Activated CD8-positive, alpha-beta memory T cell treated with anti-CD3 and anti-CD28 coated beads, Interleukin-2, amount 50 U/mL, for 48 hours (primary cell): ENCODE data around the gene DLG3.
"Not testable (repeated sequence)": the region's sequence is repeated elsewhere in the genome, so short reads cannot be mapped to it uniquely, and the experiment has no call there.

ENCODE experiments used
- DNase-seq: peaks from one replicate; pipeline ENCODE4 v3.0.0-alpha.2; 2020

DLG3 gene

GRCh38 chrX:70444326-70444945 lies at the start of gene DLG3:
Gene DLG3 (plus strand): TSS chrX:70444835. CDS start chrX:70445202, 367 bp downstream.
- peak; percentile 63 for DNase-seq

GRCh38 chrX:70398899-70399298 lies 45.7 kb upstream of the DLG3 start:
- DNase-seq = no peak

- not testable (repeated sequence) for DNase-seq
Observed at GRCh38 chrX:70400181-70400580, 44.5 kb upstream of the DLG3 start.

GRCh38 chrX:70402721-70403120 lies 41.9 kb upstream of the DLG3 start:
- no peak for DNase-seq

- DNase-seq = no peak
Observed at GRCh38 chrX:70405003-70405402, 39.6 kb upstream of the DLG3 start.

GRCh38 chrX:70410921-70411320 lies 33.7 kb upstream of the DLG3 start:
- no peak for DNase-seq

- DNase-seq = no peak
Observed at GRCh38 chrX:70411475-70411874, 33.2 kb upstream of the DLG3 start.

- DNase-seq = no peak
Observed at GRCh38 chrX:70421618-70422017, 23.0 kb upstream of the DLG3 start.

GRCh38 chrX:70422851-70423341 lies 21.7 kb upstream of the DLG3 start, which contains the start of gene GDPD2:
Gene GDPD2 (plus strand): TSS chrX:70423314. CDS start chrX:70424985, 1,671 bp downstream.
- no peak for DNase-seq

GRCh38 chrX:70423936-70424675 lies 20.5 kb upstream of the DLG3 start:
- DNase-seq = no peak

- DNase-seq = no peak
Observed at GRCh38 chrX:70424801-70425200, 19.8 kb upstream of the DLG3 start.

- no peak for DNase-seq
Observed at GRCh38 chrX:70426286-70427278, 18.1 kb upstream of the DLG3 start.

GRCh38 chrX:70427365-70427764 lies 17.3 kb upstream of the DLG3 start:
- no peak for DNase-seq

- DNase-seq = no peak
Observed at GRCh38 chrX:70429759-70430158, 14.9 kb upstream of the DLG3 start.

GRCh38 chrX:70432936-70433847 lies 11.4 kb upstream of the DLG3 start:
- DNase-seq = no peak

GRCh38 chrX:70433848-70434351 lies 10.7 kb upstream of the DLG3 start:
- peak; percentile 83 for DNase-seq

GRCh38 chrX:70434352-70434866 lies 10.2 kb upstream of the DLG3 start:
- peak; percentile 78 for DNase-seq

- DNase-seq = no peak
Observed at GRCh38 chrX:70434914-70435586, 9.6 kb upstream of the DLG3 start.

- no peak for DNase-seq
Observed at GRCh38 chrX:70436343-70436742, 8.3 kb upstream of the DLG3 start.

- no peak for DNase-seq
Observed at GRCh38 chrX:70437011-70437410, 7.6 kb upstream of the DLG3 start.
